HCT116 (cell line): ENCODE data around the gene GP9. TPM values are rescaled to one million over a fixed set of nuclear protein-coding genes. Genes with fewer than 3 reads are reported as not detected.

ENCODE experiments used
- ATAC-seq: fragments of 200-7000 bp; cut with Tn5 transposase; 2 replicates; pipeline ENCODE4 v1.9.1; 2020; ENCODE audit warnings: mild to moderate bottlenecking, moderate library complexity
- Bru-seq: library from RNA; stranded (reverse); fragments of 400-500 nt; gene quantifications from one replicate; lab custom pipeline; 2021; lab: Mats Ljungman, UMichigan
- BruChase-seq, 2 experiments: library from RNA; stranded (reverse); fragments of 400-500 nt; gene quantifications; one replicate each; lab custom pipeline; 2021; lab: Mats Ljungman, UMichigan
- BruUV-seq: library from RNA; stranded (reverse); fragments of 400-500 nt; replicated peaks from 2 replicates; lab custom pipeline; 2021; lab: Mats Ljungman, UMichigan
- CTCF ChIA-PET: fragments of 300-600 bp; sonication (Branson Sonifier 250); formaldehyde crosslinking; loops from one replicate; lab custom pipeline; 2021; ENCODE audit warnings: antibody characterized with exemption; lab: Charles Lee
- POLR2A ChIA-PET: fragments of 300-600, 350-600 bp; sonication (Branson Sonifier 250); formaldehyde crosslinking; loops from one replicate; lab custom pipeline; 2021; ENCODE audit warnings: antibody characterized with exemption; lab: Charles Lee
- RAD21 ChIA-PET, 2 experiments: fragments of 300-600 bp; sonication (Branson Sonifier 250); formaldehyde crosslinking; loops; one replicate each; lab custom pipeline; 2023; ENCODE audit warnings: low total read pairs in 2 of 2; ENCODE audit not compliant: uncharacterized antibody in 2 of 2, unreplicated experiment in 2 of 2, low non-redundant PET in 1 of 2; lab: Charles Lee
- DNase-seq: peaks from one replicate; pipeline ENCODE4 v3.0.0-alpha.2; 2010; ENCODE audit warnings: low read depth, low spot score
- H2AFZ ChIP-seq: fragments of 200-600 bp; shearing (Covaris generic), sonication (generic); 2 replicates; pipeline ENCODE4 v1.6.1; 2017; ENCODE audit warnings: low read depth, mixed run types, mixed read lengths, antibody characterized with exemption, low read length; ENCODE audit not compliant: poor library complexity, severe bottlenecking
- H3K27ac ChIP-seq: 2 replicates; pipeline ENCODE4 v1.5.1; 2012; ENCODE audit warnings: low read depth, low read length
- H3K27me3 ChIP-seq: fragments of 200-600 bp; sonication (generic); 2 replicates; pipeline ENCODE4 v1.6.1; 2016; ENCODE audit warnings: mixed run types, low read length, mixed read lengths; ENCODE audit not compliant: insufficient read depth
- H3K36me3 ChIP-seq, 2 experiments: fragments of 200-500 bp in 1 of 2; fragments of 200-600 bp in 1 of 2; sonication (Bioruptor generic) in 1 of 2; sonication (generic) in 1 of 2; 2 replicates each; pipeline versions ENCODE4 v1.5.1 to v1.6.1; 2014 to 2016; ENCODE audit warnings: low read length in 2 of 2, inconsistent platforms in 1 of 2, mixed read lengths in 1 of 2, mixed run types in 1 of 2; ENCODE audit not compliant: insufficient read depth in 2 of 2, control insufficient read depth in 1 of 2
- H3K4me1 ChIP-seq, 2 experiments: fragments of 200-600 bp in 1 of 2; sonication (generic) in 1 of 2; 2 replicates each; pipeline versions ENCODE4 v1.5.1 to v1.6.1; 2012 to 2017; ENCODE audit warnings: low read length in 2 of 2, inconsistent platforms in 1 of 2, mild to moderate bottlenecking in 1 of 2, mixed read lengths in 1 of 2, mixed run types in 1 of 2, moderate library complexity in 1 of 2; ENCODE audit not compliant: insufficient read depth in 2 of 2, control insufficient read depth in 1 of 2
- H3K4me2 ChIP-seq: fragments of 200-600 bp; sonication (generic); 2 replicates; pipeline ENCODE4 v1.6.1; 2017; ENCODE audit warnings: mixed run types, low read length, mixed read lengths
- H3K4me3 ChIP-seq, 2 experiments: fragments of 200-600 bp in 1 of 2; sonication (generic) in 1 of 2; replicated peaks in 1 of 2; 2 replicates each; pipeline ENCODE4 v1.5.1; 2011 to 2016; ENCODE audit warnings: low read length in 2 of 2, control low read depth in 1 of 2, low read depth in 1 of 2, mild to moderate bottlenecking in 1 of 2, mixed read lengths in 1 of 2, mixed run types in 1 of 2
- H3K79me2 ChIP-seq: fragments of 200-600 bp; sonication (generic); 2 replicates; pipeline ENCODE4 v1.6.1; 2017; ENCODE audit warnings: mild to moderate bottlenecking, mixed run types, low read length, moderate library complexity, mixed read lengths; ENCODE audit not compliant: insufficient read depth
- H3K9ac ChIP-seq: fragments of 200-600 bp; sonication (generic); 2 replicates; pipeline ENCODE4 v1.6.1; 2016; ENCODE audit warnings: low read length, mixed read lengths
- H3K9me2 ChIP-seq: fragments of 200-600 bp; sonication (generic), shearing (Covaris generic); 2 replicates; pipeline ENCODE4 v1.6.1; 2017; ENCODE audit warnings: mixed run types, mild to moderate bottlenecking, moderate library complexity; ENCODE audit not compliant: insufficient read depth
- H3K9me3 ChIP-seq, 2 experiments: fragments of 200-500 bp in 1 of 2; fragments of 200-600 bp in 1 of 2; sonication (Bioruptor generic) in 1 of 2; sonication (generic) in 1 of 2; 2 replicates each; pipeline ENCODE4 v1.6.1; 2014 to 2017; ENCODE audit warnings: low read length in 2 of 2, mixed read lengths in 2 of 2, inconsistent platforms in 1 of 2, low read depth in 1 of 2, mild to moderate bottlenecking in 1 of 2, mixed run types in 1 of 2, moderate library complexity in 1 of 2; ENCODE audit not compliant: control insufficient read depth in 1 of 2, insufficient read depth in 1 of 2
- H4K20me1 ChIP-seq: fragments of 200-600 bp; sonication (generic), shearing (Covaris generic); 2 replicates; pipeline ENCODE4 v1.6.1; 2017; ENCODE audit warnings: mixed run types, mild to moderate bottlenecking, moderate library complexity; ENCODE audit not compliant: insufficient read depth
- ELF1 ChIP-seq: IDR thresholded peaks from 2 replicates; pipeline ENCODE4 v1.6.1; 2012; ENCODE audit warnings: low read depth, borderline replicate concordance
- FOSL1 ChIP-seq: IDR thresholded peaks from 2 replicates; pipeline ENCODE4 v1.6.1; 2012; ENCODE audit warnings: low read depth
- SRF ChIP-seq: IDR thresholded peaks from 2 replicates; pipeline ENCODE4 v1.6.1; 2012; ENCODE audit warnings: low read depth
- TCF7L2 ChIP-seq: IDR thresholded peaks from 2 replicates; pipeline ENCODE4 v1.7.0; 2011; ENCODE audit warnings: borderline replicate concordance, inconsistent platforms; ENCODE audit not compliant: insufficient read depth, insufficient read length; ENCODE audit errors: extremely low read depth
- ZBTB33 ChIP-seq: IDR thresholded peaks from 2 replicates; pipeline ENCODE4 v1.6.1; 2011; ENCODE audit warnings: mild to moderate bottlenecking, low read length, moderate library complexity; ENCODE audit not compliant: insufficient replicate concordance; ENCODE audit errors: extremely low read depth
- intact Hi-C: fragments of 100-400 bp; cut with micrococcal nuclease; formaldehyde crosslinking; loops from 2 replicates; pipeline ENCODE4 v1.10.0; 2022
- long read RNA-seq: library from polyadenylated mRNA; unstranded; transcript quantifications from one replicate; pipeline ENCODE4 v2.0.0, GENCODE V29; 2021; ENCODE audit not compliant: unreplicated experiment
- polyA plus RNA-seq: library from polyadenylated mRNA; unstranded; fragments of >200 nt; gene quantifications from 2 replicates; pipeline ENCODE4 v1.2.1, GENCODE V29; 2012; ENCODE audit warnings: missing spikeins
- total RNA-seq: library from RNA; stranded (reverse); gene quantifications from one replicate; pipeline ENCODE4 v1.2.1, GENCODE V29; 2021; ENCODE audit not compliant: unreplicated experiment

Gene GP9
- not detected for total RNA-seq
- polyA plus RNA-seq: not detected in 2 replicates
- Bru-seq, nascent RNA: not detected
- not detected for BruChase-seq, experiment 1, labeled RNA remaining after a 6-hour chase
- BruChase-seq, experiment 2, labeled RNA remaining after a 2-hour chase: not detected
- long read RNA-seq: 0 reads

- ChIA-PET CTCF (no interaction called here), RAD21 (no interaction called here), POLR2A (no interaction called here)
- intact Hi-C loops: no loop called here
- no peak within 1 kb of the TSS for H3K4me3 ChIP-seq
- H3K36me3 ChIP-seq: no peaks in the 10 kb centered on the region
- H3K9me3 ChIP-seq: no peaks in the 10 kb centered on the region
- no peak within 1 kb of the TSS for H2AFZ ChIP-seq
- H4K20me1 ChIP-seq: no peaks in the 10 kb centered on the region
- peaks cover 0 to 8% of the 10 kb centered on the region in 2 experiments; a peak in 1 of 4 replicates for H3K4me1 ChIP-seq
- no peak within 1 kb of the TSS for H3K9ac ChIP-seq
- no TSS peak for BruUV-seq
- H3K27ac ChIP-seq: no peak within 1 kb of the TSS
- no peak for DNase-seq
- H3K27me3 ChIP-seq: no peaks in the 10 kb centered on the region
- ATAC-seq: no peak
- H3K79me2 ChIP-seq: no peaks in the 10 kb centered on the region
- no peak within 1 kb of the TSS for H3K4me2 ChIP-seq
- H3K9me2 ChIP-seq: no peaks in the 10 kb centered on the region
- TF ChIP-seq ZBTB33: no peak
- TF ChIP-seq SRF: no peak
- no peak for TF ChIP-seq FOSL1
- no peak for TF ChIP-seq TCF7L2
- no peak for TF ChIP-seq ELF1
Measured at GRCh38 chr3:129060276-129061022, at the start of gene GP9. Gene GP9 (plus strand): TSS chr3:129060779. CDS start chr3:129061740, 961 bp downstream.
